ENCODE measurements around the gene HORMAD2.
A peak's percentile ranks its signal among the peaks of the same experiment; 100 is the strongest.
"Not testable (repeated sequence)": the region's sequence is repeated elsewhere in the genome, so short reads cannot be mapped to it uniquely, and the experiment has no call there.

The HORMAD2 gene

DNA sequence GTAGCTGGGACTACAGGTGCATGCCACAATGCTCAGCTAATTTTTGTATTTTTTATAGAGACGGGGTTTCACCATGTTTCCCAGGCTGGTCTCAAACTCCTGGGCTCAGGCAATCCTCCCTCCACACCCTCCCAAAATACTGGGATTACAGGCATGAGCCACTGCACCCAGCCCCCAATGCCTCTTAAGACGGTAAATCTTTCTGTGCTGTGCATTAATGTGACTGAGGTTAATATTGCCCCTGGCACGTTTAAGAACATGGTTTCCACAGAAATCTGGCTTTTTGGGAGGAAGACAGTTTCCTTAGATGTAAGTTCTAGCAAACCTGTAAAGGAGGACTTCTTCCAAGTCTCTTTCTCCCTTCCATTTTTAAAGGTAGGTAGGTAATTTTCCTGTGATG, 6.1 kb upstream of the HORMAD2 start:
- no peak for DNase-seq (ENCODE audit: low read depth)
- TF ChIP-seq, protein P1, sequence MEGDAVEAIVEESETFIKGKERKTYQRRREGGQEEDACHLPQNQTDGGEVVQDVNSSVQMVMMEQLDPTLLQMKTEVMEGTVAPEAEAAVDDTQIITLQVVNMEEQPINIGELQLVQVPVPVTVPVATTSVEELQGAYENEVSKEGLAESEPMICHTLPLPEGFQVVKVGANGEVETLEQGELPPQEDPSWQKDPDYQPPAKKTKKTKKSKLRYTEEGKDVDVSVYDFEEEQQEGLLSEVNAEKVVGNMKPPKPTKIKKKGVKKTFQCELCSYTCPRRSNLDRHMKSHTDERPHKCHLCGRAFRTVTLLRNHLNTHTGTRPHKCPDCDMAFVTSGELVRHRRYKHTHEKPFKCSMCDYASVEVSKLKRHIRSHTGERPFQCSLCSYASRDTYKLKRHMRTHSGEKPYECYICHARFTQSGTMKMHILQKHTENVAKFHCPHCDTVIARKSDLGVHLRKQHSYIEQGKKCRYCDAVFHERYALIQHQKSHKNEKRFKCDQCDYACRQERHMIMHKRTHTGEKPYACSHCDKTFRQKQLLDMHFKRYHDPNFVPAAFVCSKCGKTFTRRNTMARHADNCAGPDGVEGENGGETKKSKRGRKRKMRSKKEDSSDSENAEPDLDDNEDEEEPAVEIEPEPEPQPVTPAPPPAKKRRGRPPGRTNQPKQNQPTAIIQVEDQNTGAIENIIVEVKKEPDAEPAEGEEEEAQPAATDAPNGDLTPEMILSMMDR (conservative IDR thresholded peaks at IDR 0.05; ENCODE audit: low read length), result no peak
- no peak overlapping the region for H3K4me3 ChIP-seq (ENCODE audit: low read length)

DNA sequence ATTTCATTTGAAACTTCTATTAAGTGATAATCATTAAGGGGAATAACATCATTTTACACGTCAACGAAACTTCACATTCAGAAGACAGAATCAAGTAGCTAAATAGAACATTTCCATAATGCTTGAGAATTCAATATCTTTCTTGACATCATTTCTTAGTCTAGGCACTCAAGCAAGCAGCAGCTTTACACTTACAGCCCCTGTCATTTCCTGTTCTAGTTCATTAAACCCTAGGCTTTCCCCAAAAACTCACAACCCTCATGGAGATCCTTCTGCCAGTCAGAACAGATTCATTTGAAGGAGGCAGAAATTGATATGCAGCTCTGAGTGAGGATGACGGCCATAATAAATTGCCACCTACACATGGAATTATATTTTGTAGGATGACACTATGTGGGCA, 5.3 kb upstream of the HORMAD2 start:
- TF ChIP-seq, protein P1 (conservative IDR thresholded peaks at IDR 0.05; ENCODE audit: low read length), result no peak
- no peak for DNase-seq (ENCODE audit: low read depth)
- H3K4me3 ChIP-seq (ENCODE audit: low read length), result no peak overlapping the region

DNA sequence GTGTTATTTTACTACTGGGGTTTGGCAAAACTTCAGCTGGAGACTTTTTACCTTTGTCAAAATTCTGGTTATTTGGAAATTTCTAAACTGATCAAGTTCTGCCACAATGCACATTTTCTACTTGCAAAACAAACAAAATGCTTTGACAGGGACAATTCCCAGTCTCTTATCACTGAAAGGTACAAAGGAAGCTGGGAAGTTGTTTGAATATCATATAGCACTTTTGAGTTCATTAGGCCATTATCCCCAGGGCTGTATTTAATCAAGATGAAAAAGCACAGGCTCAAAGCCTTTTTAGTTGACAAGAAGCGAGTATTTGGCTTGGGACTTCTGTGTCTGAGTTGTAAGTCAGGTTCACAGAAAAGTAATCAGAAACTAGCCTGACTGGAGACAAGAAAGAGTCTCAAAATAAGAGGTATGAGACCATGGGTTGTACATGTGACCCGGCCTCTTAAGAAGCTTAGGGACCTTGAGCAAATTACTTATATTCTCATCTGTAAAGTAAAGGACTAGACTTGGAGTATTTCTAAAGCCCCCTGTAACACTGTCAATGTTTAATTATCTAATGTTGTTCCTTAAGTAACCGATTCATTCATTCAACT, 2.9 kb upstream of the HORMAD2 start:
- no peak for DNase-seq (ENCODE audit: low read depth)
- H3K4me3 ChIP-seq (ENCODE audit: low read length), result no peak overlapping the region
- TF ChIP-seq, protein P1 (conservative IDR thresholded peaks at IDR 0.05; ENCODE audit: low read length), result no peak

DNA sequence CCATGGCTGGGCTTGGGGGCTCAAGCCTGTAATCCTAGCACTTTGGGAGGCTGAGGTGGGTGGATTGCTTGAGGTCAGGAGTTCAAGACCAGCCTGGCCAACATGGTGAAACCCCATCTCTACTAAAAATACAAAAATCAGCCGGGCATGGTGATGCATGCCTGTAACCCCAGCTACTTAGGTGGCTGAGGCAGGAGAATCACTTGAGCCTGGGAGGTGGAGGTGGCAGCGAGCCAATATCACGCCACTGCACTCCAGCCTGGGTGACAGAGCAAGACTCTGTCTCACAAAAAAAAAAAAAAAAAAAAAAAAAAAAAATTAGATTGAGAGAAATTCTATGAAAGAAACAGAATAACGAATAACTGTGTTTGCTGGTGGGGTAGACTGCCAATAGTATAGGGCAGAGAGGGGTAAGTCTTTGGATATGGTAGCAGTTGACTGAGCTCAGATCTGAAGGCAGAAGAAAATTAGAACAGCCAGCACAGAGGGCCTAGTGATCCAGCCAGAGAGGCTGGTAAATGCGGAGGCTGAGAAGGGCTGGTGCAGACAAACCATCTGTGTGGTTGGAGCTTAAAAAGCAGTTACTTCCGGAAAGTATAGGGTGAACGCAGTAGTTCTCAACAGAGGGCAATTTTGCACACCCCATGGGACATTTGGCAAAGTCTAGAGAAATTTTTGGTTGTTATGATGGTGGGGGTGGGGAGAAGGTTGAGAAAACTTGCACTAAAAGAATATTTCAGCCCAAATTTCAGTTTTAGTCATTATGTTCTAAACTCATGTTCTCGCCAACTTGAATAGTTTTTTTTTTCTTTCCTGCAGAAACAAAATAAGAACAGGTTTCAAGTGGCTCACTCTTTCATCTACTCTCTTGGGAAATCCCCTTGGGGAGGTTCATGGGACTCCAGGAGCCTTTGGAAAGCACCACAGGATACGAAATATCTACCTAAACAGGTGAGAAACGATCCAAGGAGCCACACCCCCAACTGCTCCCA, 1.6 kb upstream of the HORMAD2 start:
- no peak for DNase-seq (ENCODE audit: low read depth)
- TF ChIP-seq, protein P1 (conservative IDR thresholded peaks at IDR 0.05; ENCODE audit: low read length), result no peak
- H3K4me3 ChIP-seq (ENCODE audit: low read length), result no peak overlapping the region

DNA sequence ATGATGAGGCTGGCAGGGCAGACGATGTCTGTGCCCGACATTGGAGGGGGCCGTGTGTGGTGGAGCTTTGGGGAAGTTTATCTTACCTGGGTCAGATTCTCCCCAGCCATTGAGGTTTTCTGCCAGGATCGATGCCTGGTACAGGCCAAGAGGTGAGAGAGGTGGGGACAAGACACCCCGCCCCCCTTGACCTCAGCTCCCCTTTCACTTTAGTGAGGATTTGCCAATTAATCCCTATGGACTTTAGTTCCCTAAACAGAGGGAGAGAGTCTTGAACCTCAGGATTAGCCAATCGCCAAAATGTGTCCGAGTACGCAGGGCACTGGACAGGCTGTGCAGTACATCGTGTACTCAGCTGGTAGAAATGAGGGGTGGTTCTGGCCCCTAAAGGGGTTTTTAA, 541 bp downstream of the HORMAD2 start:
- TF ChIP-seq, protein P1 (conservative IDR thresholded peaks at IDR 0.05; ENCODE audit: low read length), result no peak
- no peak overlapping the region for H3K4me3 ChIP-seq (ENCODE audit: low read length)
- DNase-seq (ENCODE audit: low read depth), result no peak

DNA sequence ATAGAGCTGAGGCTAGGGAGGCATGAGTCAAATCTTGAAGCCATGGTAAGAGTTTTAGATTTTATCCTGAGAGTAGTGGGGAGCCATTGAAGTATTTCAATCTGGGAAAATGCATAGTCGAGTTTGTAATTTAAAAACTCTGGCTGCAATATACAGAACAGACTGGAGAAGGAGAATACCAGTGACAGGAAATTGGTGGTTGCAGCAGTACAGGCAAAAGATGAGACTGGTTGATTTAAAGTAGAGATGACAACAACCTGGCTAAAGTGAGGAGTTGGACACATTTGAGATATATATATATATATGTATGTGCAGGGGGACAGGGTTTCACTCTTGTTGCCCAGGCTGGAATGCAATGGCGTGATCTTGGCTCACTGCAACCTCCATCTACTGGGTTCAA, 6.2 kb downstream of the HORMAD2 start:
- H3K4me3 ChIP-seq (ENCODE audit: low read length), result no peak overlapping the region
- TF ChIP-seq, protein P1 (conservative IDR thresholded peaks at IDR 0.05; ENCODE audit: low read length), result no peak

DNA sequence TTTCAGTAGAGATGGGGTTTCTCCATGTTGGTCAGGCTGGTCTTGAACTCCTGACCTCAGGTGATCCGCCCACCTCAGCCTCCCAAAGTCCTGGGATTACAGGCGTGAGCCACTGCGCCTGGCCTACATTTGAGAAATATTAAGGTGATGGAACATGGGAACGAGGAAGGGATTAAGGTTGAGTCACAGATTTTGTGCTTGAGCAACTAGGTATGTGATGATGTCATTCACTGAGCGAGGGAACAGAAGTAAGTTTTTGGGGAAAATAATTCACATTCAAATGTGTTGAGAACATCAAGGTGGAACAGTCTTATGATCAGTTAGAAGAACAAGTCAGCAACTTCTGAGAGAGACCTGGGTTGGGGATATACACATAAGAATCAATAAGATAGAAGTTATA, 6.8 kb downstream of the HORMAD2 start:
- H3K4me3 ChIP-seq (ENCODE audit: low read length), result not testable (repeated sequence)
- DNase-seq (ENCODE audit: low read depth), result peak; percentile 25

More for the DNA sequence above, 6.2 kb downstream of the HORMAD2 start:
- no peak for DNase-seq (ENCODE audit: low read depth)
